GM12878 (cell line): ENCODE results near the gene CATSPERZ. TPM values are rescaled to one million over a fixed set of nuclear protein-coding genes. Genes with fewer than 3 reads are reported as not detected.

ENCODE experiments used
- CBFB ChIP-seq: IDR thresholded peaks from 2 replicates; pipeline ENCODE4 v1.6.1; 2016; ENCODE audit warnings: antibody characterized with exemption, low read depth
- FOS ChIP-seq: IDR thresholded peaks from 3 replicates; pipeline ENCODE4 v1.6.1; 2011; ENCODE audit warnings: borderline replicate concordance; ENCODE audit not compliant: insufficient read length; ENCODE audit errors: extremely low read depth
- NFYA ChIP-seq: IDR thresholded peaks from 2 replicates; pipeline ENCODE4 v1.6.1; 2011; ENCODE audit warnings: low read depth, mild to moderate bottlenecking, low read length, improper control_type of control experiment, borderline replicate concordance
- POLR2A ChIP-seq: IDR thresholded peaks from 2 replicates; pipeline ENCODE4 v1.6.1; 2011; ENCODE audit warnings: low read depth, mild to moderate bottlenecking, low read length
- SREBF2 ChIP-seq: IDR thresholded peaks from 2 replicates; pipeline ENCODE4 v1.6.1; 2012; ENCODE audit warnings: mild to moderate bottlenecking, low read length
- TARDBP ChIP-seq: IDR thresholded peaks from 2 replicates; pipeline ENCODE4 v1.6.1; 2016; ENCODE audit warnings: borderline replicate concordance
- TCF3 ChIP-seq: IDR thresholded peaks from 2 replicates; pipeline ENCODE4 v1.6.1; 2012; ENCODE audit warnings: low read depth, mild to moderate bottlenecking, low read length, borderline replicate concordance; ENCODE audit not compliant: insufficient read depth
- ZNF274 ChIP-seq: IDR thresholded peaks from one replicate; pipeline ENCODE4 v1.8.0; 2011; ENCODE audit not compliant: insufficient read length, insufficient read depth
- ZNF384 ChIP-seq: IDR thresholded peaks from 2 replicates; pipeline ENCODE4 v1.6.1; 2012; ENCODE audit warnings: low read depth, mild to moderate bottlenecking, low read length, improper control_type of control experiment, borderline replicate concordance
- polyA plus RNA-seq, 11 experiments: library from polyadenylated mRNA; depleted of rRNA in 4 of 11; unstranded in 6 of 11; stranded (reverse) in 5 of 11; fragments of >200 nt; fragmentation: Nextera tagmentation in 4 of 11; fragmentation: Illumina TruSeq in 1 of 11; extraction: Ambion mirVana in 4 of 11; extraction: Trizol in 1 of 11; gene quantifications; 1 replicate in 1 of 11; 2 replicates in 10 of 11; pipeline versions ENCODE4 v1.2.1 to v1.2.3, GENCODE V29; 2011 to 2016; ENCODE audit warnings: inconsistent platforms in 2 of 11, missing spikeins in 2 of 11, low read depth in 1 of 11
- total RNA-seq, 4 experiments: library from RNA; depleted of rRNA in 3 of 4; stranded (reverse); fragments of >200 nt in 3 of 4; fragmentation: Illumina TruSeq in 1 of 4; extraction: Trizol in 1 of 4; gene quantifications; 2 replicates each; pipeline versions ENCODE4 v1.2.1 to v1.2.3, GENCODE V29; 2013 to 2021
- TF ChIP-seq, protein P1 (sequence below): IDR thresholded peaks from 2 replicates; pipeline ENCODE4 v1.6.1; 2012; ENCODE audit warnings: improper control_type of control experiment, low read depth, low read length; ENCODE audit not compliant: insufficient replicate concordance
- TF ChIP-seq, protein P2 (sequence below): IDR thresholded peaks from 2 replicates; pipeline ENCODE4 v1.6.1; 2011; ENCODE audit warnings: mild to moderate bottlenecking, low read depth, low read length, moderate library complexity; ENCODE audit not compliant: insufficient replicate concordance
- TF ChIP-seq, protein P3 (sequence below): fragments of 450-650 bp; formaldehyde crosslinking; IDR thresholded peaks from 2 replicates; pipeline ENCODE4 v1.4.0; 2022; ENCODE audit warnings: mild to moderate bottlenecking, moderate library complexity
- TF ChIP-seq, protein P4 (sequence below): fragments of 450-650 bp; IDR thresholded peaks from 2 replicates; pipeline ENCODE4 v1.6.1; 2017; ENCODE audit warnings: borderline replicate concordance
- TF ChIP-seq, protein P5 (sequence below): fragments of 450-650 bp; IDR thresholded peaks from 2 replicates; pipeline ENCODE4 v1.6.1; 2016; ENCODE audit warnings: mild to moderate bottlenecking, moderate library complexity, borderline replicate concordance

CATSPERZ gene
- total and polyA plus RNA-seq, 10 of the 15 experiments (the other 5 are each of a cell fraction or from before 2014, with no cell fraction given): 0.12 to 0.31 TPM; not detected in 8

DNA sequence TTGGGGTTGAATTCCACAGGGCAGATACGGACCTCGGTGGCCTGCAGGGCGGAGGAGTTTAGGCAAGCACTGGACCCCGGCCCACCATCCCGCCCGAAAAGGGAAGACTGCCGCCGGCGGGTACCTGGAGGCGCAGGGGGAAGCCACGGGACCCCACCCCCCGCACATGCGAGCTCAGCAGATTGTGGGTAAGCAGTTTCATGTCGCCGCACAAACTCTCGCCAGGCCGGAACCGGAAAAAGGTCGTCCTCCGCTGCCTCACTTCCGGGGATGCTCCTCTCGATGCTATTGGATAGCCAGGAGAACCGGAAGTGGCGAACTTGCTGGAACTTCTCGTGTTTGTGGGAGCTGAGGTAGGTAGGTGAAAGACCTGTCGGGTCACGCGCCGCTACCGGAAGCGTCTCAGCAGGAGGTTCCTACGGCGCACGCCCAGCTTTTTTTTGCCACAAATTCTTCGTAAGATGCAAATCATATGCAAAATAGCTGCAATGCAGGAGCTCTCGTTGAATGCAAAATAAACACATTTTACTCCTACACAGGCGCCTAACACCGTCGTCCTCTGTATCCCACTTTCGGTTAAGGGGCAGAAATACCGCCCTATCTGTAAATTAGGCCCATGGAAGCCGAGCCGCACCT is 17.3 kb downstream of the CATSPERZ start, which contains the start of gene TRMT112 (continued):
- TF ChIP-seq NFYA (no peak), SREBF2 (peak; percentile 70), FOS (no peak), ZNF384 (peak; percentile 81), POLR2A (peak; percentile 93), TARDBP (no peak), ZNF274 (no peak), TCF3 (0 out of 2 replicates have a peak, but pooled peaks have one; percentile 24), CBFB (peak; percentile 79)
- TF ChIP-seq, protein P1, sequence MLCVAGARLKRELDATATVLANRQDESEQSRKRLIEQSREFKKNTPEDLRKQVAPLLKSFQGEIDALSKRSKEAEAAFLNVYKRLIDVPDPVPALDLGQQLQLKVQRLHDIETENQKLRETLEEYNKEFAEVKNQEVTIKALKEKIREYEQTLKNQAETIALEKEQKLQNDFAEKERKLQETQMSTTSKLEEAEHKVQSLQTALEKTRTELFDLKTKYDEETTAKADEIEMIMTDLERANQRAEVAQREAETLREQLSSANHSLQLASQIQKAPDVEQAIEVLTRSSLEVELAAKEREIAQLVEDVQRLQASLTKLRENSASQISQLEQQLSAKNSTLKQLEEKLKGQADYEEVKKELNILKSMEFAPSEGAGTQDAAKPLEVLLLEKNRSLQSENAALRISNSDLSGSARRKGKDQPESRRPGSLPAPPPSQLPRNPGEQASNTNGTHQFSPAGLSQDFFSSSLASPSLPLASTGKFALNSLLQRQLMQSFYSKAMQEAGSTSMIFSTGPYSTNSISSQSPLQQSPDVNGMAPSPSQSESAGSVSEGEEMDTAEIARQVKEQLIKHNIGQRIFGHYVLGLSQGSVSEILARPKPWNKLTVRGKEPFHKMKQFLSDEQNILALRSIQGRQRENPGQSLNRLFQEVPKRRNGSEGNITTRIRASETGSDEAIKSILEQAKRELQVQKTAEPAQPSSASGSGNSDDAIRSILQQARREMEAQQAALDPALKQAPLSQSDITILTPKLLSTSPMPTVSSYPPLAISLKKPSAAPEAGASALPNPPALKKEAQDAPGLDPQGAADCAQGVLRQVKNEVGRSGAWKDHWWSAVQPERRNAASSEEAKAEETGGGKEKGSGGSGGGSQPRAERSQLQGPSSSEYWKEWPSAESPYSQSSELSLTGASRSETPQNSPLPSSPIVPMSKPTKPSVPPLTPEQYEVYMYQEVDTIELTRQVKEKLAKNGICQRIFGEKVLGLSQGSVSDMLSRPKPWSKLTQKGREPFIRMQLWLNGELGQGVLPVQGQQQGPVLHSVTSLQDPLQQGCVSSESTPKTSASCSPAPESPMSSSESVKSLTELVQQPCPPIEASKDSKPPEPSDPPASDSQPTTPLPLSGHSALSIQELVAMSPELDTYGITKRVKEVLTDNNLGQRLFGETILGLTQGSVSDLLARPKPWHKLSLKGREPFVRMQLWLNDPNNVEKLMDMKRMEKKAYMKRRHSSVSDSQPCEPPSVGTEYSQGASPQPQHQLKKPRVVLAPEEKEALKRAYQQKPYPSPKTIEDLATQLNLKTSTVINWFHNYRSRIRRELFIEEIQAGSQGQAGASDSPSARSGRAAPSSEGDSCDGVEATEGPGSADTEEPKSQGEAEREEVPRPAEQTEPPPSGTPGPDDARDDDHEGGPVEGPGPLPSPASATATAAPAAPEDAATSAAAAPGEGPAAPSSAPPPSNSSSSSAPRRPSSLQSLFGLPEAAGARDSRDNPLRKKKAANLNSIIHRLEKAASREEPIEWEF: no peak
- TF ChIP-seq, protein P2, sequence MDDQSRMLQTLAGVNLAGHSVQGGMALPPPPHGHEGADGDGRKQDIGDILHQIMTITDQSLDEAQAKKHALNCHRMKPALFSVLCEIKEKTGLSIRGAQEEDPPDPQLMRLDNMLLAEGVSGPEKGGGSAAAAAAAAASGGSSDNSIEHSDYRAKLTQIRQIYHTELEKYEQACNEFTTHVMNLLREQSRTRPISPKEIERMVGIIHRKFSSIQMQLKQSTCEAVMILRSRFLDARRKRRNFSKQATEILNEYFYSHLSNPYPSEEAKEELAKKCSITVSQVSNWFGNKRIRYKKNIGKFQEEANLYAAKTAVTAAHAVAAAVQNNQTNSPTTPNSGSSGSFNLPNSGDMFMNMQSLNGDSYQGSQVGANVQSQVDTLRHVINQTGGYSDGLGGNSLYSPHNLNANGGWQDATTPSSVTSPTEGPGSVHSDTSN: no peak
- TF ChIP-seq, protein P3, sequence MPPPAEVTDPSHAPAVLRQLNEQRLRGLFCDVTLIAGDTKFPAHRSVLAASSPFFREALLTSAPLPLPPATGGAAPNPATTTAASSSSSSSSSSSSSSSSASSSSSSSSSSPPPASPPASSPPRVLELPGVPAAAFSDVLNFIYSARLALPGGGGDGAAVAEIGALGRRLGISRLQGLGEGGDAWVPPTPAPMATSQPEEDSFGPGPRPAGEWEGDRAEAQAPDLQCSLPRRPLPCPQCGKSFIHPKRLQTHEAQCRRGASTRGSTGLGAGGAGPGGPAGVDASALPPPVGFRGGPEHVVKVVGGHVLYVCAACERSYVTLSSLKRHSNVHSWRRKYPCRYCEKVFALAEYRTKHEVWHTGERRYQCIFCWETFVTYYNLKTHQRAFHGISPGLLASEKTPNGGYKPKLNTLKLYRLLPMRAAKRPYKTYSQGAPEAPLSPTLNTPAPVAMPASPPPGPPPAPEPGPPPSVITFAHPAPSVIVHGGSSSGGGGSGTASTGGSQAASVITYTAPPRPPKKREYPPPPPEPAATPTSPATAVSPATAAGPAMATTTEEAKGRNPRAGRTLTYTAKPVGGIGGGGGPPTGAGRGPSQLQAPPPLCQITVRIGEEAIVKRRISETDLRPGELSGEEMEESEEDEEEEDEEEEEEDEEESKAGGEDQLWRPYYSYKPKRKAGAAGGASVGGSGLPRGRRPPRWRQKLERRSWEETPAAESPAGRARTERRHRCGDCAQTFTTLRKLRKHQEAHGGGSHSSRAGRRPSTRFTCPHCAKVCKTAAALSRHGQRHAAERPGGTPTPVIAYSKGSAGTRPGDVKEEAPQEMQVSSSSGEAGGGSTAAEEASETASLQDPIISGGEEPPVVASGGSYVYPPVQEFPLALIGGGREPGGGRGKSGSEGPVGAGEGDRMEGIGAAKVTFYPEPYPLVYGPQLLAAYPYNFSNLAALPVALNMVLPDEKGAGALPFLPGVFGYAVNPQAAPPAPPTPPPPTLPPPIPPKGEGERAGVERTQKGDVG (CRISPR knock-in tag): no peak
- TF ChIP-seq, protein P4, sequence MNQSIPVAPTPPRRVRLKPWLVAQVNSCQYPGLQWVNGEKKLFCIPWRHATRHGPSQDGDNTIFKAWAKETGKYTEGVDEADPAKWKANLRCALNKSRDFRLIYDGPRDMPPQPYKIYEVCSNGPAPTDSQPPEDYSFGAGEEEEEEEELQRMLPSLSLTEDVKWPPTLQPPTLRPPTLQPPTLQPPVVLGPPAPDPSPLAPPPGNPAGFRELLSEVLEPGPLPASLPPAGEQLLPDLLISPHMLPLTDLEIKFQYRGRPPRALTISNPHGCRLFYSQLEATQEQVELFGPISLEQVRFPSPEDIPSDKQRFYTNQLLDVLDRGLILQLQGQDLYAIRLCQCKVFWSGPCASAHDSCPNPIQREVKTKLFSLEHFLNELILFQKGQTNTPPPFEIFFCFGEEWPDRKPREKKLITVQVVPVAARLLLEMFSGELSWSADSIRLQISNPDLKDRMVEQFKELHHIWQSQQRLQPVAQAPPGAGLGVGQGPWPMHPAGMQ: no peak
- TF ChIP-seq, protein P5, sequence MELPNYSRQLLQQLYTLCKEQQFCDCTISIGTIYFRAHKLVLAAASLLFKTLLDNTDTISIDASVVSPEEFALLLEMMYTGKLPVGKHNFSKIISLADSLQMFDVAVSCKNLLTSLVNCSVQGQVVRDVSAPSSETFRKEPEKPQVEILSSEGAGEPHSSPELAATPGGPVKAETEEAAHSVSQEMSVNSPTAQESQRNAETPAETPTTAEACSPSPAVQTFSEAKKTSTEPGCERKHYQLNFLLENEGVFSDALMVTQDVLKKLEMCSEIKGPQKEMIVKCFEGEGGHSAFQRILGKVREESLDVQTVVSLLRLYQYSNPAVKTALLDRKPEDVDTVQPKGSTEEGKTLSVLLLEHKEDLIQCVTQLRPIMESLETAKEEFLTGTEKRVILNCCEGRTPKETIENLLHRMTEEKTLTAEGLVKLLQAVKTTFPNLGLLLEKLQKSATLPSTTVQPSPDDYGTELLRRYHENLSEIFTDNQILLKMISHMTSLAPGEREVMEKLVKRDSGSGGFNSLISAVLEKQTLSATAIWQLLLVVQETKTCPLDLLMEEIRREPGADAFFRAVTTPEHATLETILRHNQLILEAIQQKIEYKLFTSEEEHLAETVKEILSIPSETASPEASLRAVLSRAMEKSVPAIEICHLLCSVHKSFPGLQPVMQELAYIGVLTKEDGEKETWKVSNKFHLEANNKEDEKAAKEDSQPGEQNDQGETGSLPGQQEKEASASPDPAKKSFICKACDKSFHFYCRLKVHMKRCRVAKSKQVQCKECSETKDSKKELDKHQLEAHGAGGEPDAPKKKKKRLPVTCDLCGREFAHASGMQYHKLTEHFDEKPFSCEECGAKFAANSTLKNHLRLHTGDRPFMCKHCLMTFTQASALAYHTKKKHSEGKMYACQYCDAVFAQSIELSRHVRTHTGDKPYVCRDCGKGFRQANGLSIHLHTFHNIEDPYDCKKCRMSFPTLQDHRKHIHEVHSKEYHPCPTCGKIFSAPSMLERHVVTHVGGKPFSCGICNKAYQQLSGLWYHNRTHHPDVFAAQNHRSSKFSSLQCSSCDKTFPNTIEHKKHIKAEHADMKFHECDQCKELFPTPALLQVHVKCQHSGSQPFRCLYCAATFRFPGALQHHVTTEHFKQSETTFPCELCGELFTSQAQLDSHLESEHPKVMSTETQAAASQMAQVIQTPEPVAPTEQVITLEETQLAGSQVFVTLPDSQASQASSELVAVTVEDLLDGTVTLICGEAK: peak; percentile 98
